ENCODE results near the gene ROCK2. TPM values are rescaled to one million over a fixed set of nuclear protein-coding genes. Genes with fewer than 3 reads are reported as not detected.

The ROCK2 gene
- total RNA-seq, 1 donor from 2014 or later: 45.1 TPM

DNA sequence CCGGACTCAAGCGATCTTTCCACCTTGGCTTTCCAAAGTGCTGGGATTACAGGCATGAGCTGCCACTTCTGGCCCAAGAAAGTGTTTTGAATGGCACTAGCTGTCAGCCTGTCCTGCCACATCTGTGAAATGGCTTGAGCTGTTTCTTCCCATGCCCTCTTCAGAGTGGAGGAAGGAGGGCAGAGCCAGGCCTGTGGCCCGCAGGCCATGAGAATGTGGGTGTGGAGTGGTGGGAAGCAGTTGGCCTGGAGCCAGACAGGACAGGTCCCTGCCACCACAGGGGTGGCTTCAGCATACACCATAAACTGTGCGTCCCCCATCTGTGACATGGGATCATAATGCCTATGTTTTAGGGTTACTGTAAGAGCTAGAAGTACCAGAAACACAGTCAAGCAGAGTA is 182.7 kb downstream of the ROCK2 start:
- Mint-ChIP-seq H3K27ac (ENCODE audit: unreplicated experiment) (no peak overlapping the region), H3K9me3 (ENCODE audit: unreplicated experiment) (no peaks in the 10 kb centered on the region), H3K4me3 (ENCODE audit: unreplicated experiment) (no peak overlapping the region), H3K27me3 (ENCODE audit: low read depth, unreplicated experiment) (peaks cover 6% of the 10 kb centered on the region), H3K36me3 (ENCODE audit: low read depth, unreplicated experiment) (peaks cover 4% of the 10 kb centered on the region), H3K4me1 (ENCODE audit: low read depth, unreplicated experiment) (peaks cover 2% of the 10 kb centered on the region)
- H3K27me3 ChIP-seq (ENCODE audit: insufficient read depth, low read length): no peaks in the 10 kb centered on the region
- TF ChIP-seq CTCF (IDR thresholded peaks at IDR 0.05; ENCODE audit: insufficient read depth, low read depth, low read length): no peak
- TF ChIP-seq EZH2 (IDR thresholded peaks at IDR 0.05; ENCODE audit: insufficient read depth, low read length): no peak
- H3K4me2 ChIP-seq (ENCODE audit: low read length): no peak overlapping the region
- H3K4me3 ChIP-seq (ENCODE audit: insufficient read depth, low read depth, low read length): no peak overlapping the region
- no peaks in the 10 kb centered on the region for H3K79me2 ChIP-seq (ENCODE audit: insufficient read depth, low read length)
- no peak overlapping the region for H3K9ac ChIP-seq (ENCODE audit: low read length)
- FAIRE-seq: no peak
- no peaks in the 10 kb centered on the region for H4K20me1 ChIP-seq (ENCODE audit: insufficient read depth, low read length)
- no peaks in the 10 kb centered on the region for H3K4me1 ChIP-seq (ENCODE audit: insufficient read depth, low read length)
- H2AFZ ChIP-seq (ENCODE audit: low read depth, low read length): no peak overlapping the region
- H3K36me3 ChIP-seq (ENCODE audit: insufficient read depth, low read length): no peaks in the 10 kb centered on the region
- no peaks in the 10 kb centered on the region for H3K9me3 ChIP-seq (ENCODE audit: insufficient read depth, low read depth, low read length)
- no peak for DNase-seq (ENCODE audit: low read depth)
- no peak overlapping the region for H3K27ac ChIP-seq (ENCODE audit: low read depth, low read length)

- H3K27ac Mint-ChIP-seq (ENCODE audit: unreplicated experiment): no peak overlapping the region
- no peak overlapping the region for H3K4me3 Mint-ChIP-seq (ENCODE audit: unreplicated experiment)
Measured at GRCh38 chr2:11160731-11161455, 183.5 kb downstream of the ROCK2 start.

More at GRCh38 chr2:11160731-11161455, 183.5 kb downstream of the ROCK2 start:
- Histone ChIP-seq H2AFZ (ENCODE audit: low read depth, low read length) (no peak overlapping the region), H3K79me2 (ENCODE audit: insufficient read depth, low read length) (no peaks in the 10 kb centered on the region), H3K9ac (ENCODE audit: low read length) (no peak overlapping the region), H3K9me3 (ENCODE audit: insufficient read depth, low read depth, low read length) (no peaks in the 10 kb centered on the region), H3K4me3 (ENCODE audit: insufficient read depth, low read depth, low read length) (no peak overlapping the region), H3K27ac (ENCODE audit: low read depth, low read length) (no peak overlapping the region), H4K20me1 (ENCODE audit: insufficient read depth, low read length) (no peaks in the 10 kb centered on the region), H3K4me2 (ENCODE audit: low read length) (no peak overlapping the region), H3K36me3 (ENCODE audit: insufficient read depth, low read length) (no peaks in the 10 kb centered on the region), H3K27me3 (ENCODE audit: insufficient read depth, low read length) (no peaks in the 10 kb centered on the region), H3K4me1 (ENCODE audit: insufficient read depth, low read length) (peaks cover 2% of the 10 kb centered on the region)
- no peaks in the 10 kb centered on the region for H3K9me3 Mint-ChIP-seq (ENCODE audit: unreplicated experiment)
- TF ChIP-seq EZH2 (IDR thresholded peaks at IDR 0.05; ENCODE audit: insufficient read depth, low read length) (no peak), CTCF (IDR thresholded peaks at IDR 0.05; ENCODE audit: insufficient read depth, low read depth, low read length) (no peak)
- peaks cover 8% of the 10 kb centered on the region for H3K27me3 Mint-ChIP-seq (ENCODE audit: low read depth, unreplicated experiment)
- no peak for FAIRE-seq
- no peak for DNase-seq (ENCODE audit: low read depth)
- H3K36me3 Mint-ChIP-seq (ENCODE audit: low read depth, unreplicated experiment): peaks cover 4% of the 10 kb centered on the region
- peaks cover 5% of the 10 kb centered on the region for H3K4me1 Mint-ChIP-seq (ENCODE audit: low read depth, unreplicated experiment)
